HCT116 (cell line): ENCODE measurements around the gene SGF29.

Experiments used
- EZH2phosphoT487 ChIP-seq: fragments of 200-600 bp; IDR thresholded peaks from 2 replicates; pipeline ENCODE4 v1.6.1; 2018; ENCODE audit warnings: antibody characterized with exemption, borderline replicate concordance
- TF ChIP-seq, protein P1 (sequence below), 3 experiments: fragments of 200-600 bp in 1 of 3; sonication (generic) in 1 of 3; IDR thresholded peaks in 2 of 3; conservative IDR thresholded peaks in 1 of 3; 2 replicates each; pipeline ENCODE4 v1.5.1; 2012 to 2017; ENCODE audit warnings: low read depth in 2 of 3, low read length in 2 of 3, antibody characterized with exemption in 1 of 3, borderline replicate concordance in 1 of 3, control low read depth in 1 of 3, mild to moderate bottlenecking in 1 of 3, mixed read lengths in 1 of 3, mixed run types in 1 of 3, moderate library complexity in 1 of 3; ENCODE audit not compliant: insufficient read depth in 1 of 3

- TF ChIP-seq, protein P1, sequence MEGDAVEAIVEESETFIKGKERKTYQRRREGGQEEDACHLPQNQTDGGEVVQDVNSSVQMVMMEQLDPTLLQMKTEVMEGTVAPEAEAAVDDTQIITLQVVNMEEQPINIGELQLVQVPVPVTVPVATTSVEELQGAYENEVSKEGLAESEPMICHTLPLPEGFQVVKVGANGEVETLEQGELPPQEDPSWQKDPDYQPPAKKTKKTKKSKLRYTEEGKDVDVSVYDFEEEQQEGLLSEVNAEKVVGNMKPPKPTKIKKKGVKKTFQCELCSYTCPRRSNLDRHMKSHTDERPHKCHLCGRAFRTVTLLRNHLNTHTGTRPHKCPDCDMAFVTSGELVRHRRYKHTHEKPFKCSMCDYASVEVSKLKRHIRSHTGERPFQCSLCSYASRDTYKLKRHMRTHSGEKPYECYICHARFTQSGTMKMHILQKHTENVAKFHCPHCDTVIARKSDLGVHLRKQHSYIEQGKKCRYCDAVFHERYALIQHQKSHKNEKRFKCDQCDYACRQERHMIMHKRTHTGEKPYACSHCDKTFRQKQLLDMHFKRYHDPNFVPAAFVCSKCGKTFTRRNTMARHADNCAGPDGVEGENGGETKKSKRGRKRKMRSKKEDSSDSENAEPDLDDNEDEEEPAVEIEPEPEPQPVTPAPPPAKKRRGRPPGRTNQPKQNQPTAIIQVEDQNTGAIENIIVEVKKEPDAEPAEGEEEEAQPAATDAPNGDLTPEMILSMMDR (IDR thresholded peaks at IDR 0.05 in 2 of 3, conservative IDR thresholded peaks at IDR 0.05 in 1 of 3; ENCODE audit: borderline replicate concordance in 1 of 3, insufficient read depth in 1 of 3, low read depth in 2 of 3, low read length in 2 of 3): no peak
- no peak for TF ChIP-seq EZH2phosphoT487
Observed at GRCh38 chr16:28589930-28590329, 36.2 kb downstream of the SGF29 start.
